Left ventricle myocardium superior (tissue), 1 donor: ENCODE measurements around the gene PXMP4. TPM values are rescaled to one million over a fixed set of nuclear protein-coding genes. Genes with fewer than 3 reads are reported as not detected.
"Not testable (repeated sequence)": the region's sequence is repeated elsewhere in the genome, so short reads cannot be mapped to it uniquely, and the experiment has no call there.

Experiments used
- ATAC-seq: fragments of 200-7000 bp; cut with Tn5 transposase; one replicate; pipeline ENCODE4 v1.9.1; 2020; ENCODE audit warnings: mild to moderate bottlenecking, moderate library complexity
- DNase-seq: peaks from one replicate; pipeline ENCODE4 v3.0.0-alpha.2; 2020
- intact Hi-C: fragments of 100-400 bp; cut with micrococcal nuclease; formaldehyde crosslinking; loops from one replicate; pipeline ENCODE4 v1.11.0; 2022
- long read RNA-seq: library from polyadenylated mRNA; unstranded; transcript quantifications from one replicate; pipeline ENCODE4 v2.0.0, GENCODE V29; 2021
- total RNA-seq: library from RNA; stranded (reverse); fragmentation: NEBNext Ultra II Directional; extraction: Animal tissue kit (Norgen Biotek cat#: 25700); gene quantifications from one replicate; pipeline ENCODE4 v1.2.1, GENCODE V29; 2021
- donor health status: DM: no; HTN: yes; CAD: no; lungs with severe emphysema.

PXMP4 gene, protein sequence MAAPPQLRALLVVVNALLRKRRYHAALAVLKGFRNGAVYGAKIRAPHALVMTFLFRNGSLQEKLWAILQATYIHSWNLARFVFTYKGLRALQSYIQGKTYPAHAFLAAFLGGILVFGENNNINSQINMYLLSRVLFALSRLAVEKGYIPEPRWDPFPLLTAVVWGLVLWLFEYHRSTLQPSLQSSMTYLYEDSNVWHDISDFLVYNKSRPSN
- total RNA-seq = 13.5 TPM
- long read RNA-seq, full-length matches to known transcripts = 13 of 18 reads
- long read RNA-seq, partial matches to known transcripts = 0 of 18 reads
- long read RNA-seq, other reads (novel, unspliced or antisense) = 5 of 18 reads

DNA sequence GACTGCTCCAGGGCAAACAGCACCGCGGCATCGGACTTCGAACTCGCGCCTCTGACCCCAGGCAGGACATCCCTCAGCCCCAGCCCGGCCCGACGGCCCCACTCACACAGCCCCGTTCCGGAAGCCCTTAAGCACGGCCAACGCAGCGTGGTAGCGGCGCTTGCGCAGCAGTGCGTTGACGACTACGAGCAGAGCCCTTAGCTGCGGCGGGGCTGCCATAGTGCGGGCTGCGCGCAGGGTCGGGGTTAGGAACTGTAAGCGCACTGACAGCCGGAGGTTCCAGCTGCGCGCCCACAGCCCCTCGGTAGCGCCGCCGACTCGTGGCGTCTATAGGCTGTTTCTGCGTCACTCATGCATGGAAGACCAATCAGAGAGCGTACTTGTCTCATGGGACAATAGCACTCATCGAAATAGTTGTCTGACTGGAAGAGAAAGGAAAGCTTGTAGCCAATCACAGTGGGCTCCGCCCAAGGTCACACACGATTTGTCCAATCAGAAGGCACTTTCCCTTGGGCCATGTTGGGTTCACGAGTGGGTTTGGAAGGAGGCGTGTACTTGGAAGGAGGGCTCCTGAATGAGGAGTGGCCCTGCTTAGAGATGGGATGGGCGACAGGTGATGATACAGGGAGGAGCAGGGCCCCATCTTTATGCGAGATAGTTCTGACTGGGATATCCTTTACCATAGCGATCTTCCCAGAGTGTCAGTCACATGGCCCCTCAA is at the start of gene PXMP4:
Gene PXMP4 (minus strand): TSS at position 322 of the 721 bp plus-strand sequence. CDS start 103 bp downstream, at position 219.
- peak; percentile 90 for DNase-seq
- peak; percentile 100 for ATAC-seq
- intact Hi-C loops = no loop called here

DNA sequence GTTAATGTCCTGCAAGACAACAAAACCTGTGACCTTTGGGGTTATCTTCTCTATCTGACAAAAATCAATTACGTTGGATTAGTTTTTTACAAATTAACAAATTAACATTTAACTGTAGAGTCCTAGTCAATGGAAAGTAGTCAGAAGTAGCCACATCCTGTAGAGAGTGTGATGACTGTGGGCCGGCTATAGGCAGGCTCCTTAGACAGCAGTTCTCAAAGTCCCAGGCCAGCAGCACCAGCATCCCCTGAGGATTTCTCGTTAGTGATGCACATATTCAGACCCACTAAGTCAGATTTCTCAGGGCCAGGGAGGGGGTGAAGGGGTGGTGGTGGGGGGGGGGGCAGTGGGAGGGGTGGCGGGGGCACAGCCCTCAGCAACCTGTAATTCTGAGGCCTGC is 48.9 kb upstream of the PXMP4 start:
- DNase-seq = no peak
- intact Hi-C loops = no loop called here

DNA sequence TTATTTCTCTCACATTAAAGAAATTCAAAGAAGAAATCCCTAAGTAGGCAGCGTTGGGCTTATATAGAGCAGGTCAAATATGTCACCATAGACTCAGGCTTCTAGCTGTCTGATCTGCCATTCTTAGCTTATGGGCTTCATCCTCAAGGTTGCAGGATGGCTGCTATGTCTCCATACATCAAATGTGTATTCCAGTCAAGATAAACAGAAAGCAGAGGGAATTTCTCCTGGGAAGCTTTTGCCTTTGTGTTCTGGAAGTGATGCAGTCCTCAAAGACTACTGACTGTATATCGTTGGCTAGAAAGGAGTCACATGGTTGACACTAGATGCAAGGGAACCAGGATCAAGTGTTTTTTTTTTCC is 47.6 kb upstream of the PXMP4 start:
- intact Hi-C loops = no loop called here
- DNase-seq (no peak), ATAC-seq (no peak)

More for the DNA sequence above, 48.9 kb upstream of the PXMP4 start:
- ATAC-seq = no peak

DNA sequence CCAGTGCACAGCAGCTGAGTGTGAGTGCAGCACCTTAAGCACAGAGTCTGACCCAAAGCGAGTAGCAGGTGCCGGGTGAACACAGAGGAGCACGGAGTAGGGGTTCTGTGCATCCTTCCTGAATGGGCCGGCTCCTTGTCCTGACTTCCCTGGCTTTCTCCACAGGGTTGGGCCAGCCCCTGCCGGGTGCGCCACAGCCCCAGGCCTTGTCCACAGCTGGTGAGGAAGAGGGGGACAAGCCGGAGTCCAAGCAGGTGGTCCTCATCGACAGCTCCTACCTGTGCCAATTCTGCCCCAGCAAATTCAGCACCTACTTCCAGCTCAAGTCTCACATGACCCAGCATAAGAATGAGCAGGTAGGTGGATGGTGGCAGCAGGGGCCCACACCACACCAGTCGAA is 46.6 kb upstream of the PXMP4 start:
- DNase-seq (no peak), ATAC-seq (no peak)
- intact Hi-C loops = no loop called here

DNA sequence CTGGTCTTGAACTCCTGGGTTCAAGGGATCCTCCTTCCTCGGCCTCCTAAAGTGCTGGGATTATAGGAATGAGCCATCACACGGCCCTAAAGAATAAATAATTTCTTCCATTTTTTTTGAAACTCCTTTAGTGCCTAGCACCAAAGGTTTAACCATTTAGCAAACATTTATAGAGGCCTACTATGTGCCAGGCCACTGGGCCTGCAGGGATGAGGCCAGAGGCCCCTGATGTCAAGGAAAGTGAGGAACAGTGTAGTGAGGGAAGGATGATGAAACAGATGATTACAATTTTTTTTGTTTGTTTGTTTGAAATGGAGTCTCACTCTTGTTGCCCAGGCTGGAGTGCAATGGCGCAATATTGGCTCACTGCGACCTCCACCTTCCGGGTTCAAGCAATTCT is 45.5 kb upstream of the PXMP4 start:
- DNase-seq (no peak), ATAC-seq (no peak)
- intact Hi-C loops = no loop called here

DNA sequence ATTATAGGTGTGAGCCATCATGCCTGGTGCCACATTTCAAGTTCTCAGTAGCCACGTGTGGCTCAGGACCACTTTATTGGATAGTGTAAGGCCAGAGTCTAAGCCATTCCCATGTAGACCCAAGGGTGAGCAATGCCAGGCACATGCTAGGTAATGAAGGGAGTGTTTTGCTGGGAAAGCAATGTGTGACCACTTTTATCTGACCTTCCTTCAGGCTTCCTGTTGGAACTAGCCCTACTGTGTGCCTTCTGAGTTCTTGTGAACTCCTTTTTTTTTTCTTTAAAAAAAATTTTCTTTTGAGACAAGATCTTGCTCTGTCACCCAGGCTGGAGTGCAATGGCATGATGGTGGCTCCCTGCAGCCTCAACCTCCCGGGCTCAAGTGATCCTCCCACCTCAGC is 45.0 kb upstream of the PXMP4 start:
- DNase-seq (no peak), ATAC-seq (no peak)
- intact Hi-C loops = no loop called here

DNA sequence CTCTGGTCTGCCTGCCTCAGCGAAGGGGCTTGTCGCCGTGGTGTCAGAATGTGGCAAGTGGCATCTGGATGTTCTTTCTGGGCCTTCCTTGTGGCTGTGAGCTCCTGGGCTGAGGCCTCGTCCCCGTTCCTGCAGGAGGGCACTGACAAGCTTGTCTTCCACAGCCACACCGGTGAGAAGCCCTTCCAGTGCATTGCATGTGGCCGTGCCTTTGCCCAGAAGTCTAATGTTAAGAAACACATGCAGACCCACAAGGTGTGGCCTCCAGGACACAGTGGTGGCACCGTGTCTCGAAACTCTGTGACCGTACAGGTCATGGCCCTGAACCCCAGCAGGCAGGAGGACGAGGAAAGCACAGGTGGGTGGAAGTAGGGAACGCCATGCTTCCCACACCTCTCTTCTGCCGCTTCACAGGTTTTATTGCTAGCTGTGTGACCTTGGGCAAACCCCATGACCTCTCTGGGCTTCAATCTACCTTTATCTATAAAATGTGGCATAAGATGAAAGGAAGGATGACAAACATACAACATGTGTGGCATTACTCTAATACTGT is 41.7 kb upstream of the PXMP4 start:
- DNase-seq (no peak), ATAC-seq (no peak)
- intact Hi-C loops = no loop called here

DNA sequence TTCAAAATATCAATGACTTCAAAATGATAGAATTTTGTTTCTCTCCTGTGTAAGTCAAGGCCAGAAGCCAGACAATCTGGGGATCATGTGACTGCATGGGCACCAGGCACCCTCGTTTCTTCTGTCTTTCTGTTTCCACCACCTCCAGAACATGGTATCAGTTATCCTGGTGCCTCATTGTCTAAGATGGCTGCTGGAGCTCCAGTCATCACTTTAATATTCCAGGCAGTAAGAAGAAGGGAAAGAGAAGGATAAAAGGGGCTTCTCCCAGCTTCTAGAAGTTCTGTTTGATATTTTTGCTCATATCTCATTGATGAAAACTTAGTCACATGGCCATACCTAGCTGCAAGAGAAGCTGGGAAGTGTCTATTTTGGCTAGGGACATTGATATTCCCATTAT is 37.3 kb upstream of the PXMP4 start:
- DNase-seq (no peak), ATAC-seq (no peak)
- intact Hi-C loops = no loop called here

DNA sequence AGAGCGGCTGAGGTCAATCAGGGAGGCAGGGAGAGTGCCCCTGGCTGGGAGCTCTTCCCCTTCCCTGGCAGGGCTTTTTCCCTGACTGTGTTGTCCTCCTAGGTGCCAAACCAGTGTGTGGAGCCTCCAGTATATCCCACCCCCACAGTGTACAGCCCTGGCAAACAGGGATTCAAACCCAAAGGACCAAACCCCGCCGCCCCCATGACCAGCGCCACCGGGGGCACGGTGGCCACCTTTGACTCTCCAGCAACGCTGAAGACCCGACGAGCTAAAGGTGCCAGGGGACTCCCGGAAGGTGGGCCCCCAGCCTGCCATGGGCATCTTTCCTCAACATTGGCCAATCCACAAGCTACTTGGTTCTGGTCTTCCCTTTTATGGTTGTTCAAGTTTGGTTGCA is 36.9 kb upstream of the PXMP4 start:
- no peak for DNase-seq
- ATAC-seq = no peak
- intact Hi-C loops = no loop called here

DNA sequence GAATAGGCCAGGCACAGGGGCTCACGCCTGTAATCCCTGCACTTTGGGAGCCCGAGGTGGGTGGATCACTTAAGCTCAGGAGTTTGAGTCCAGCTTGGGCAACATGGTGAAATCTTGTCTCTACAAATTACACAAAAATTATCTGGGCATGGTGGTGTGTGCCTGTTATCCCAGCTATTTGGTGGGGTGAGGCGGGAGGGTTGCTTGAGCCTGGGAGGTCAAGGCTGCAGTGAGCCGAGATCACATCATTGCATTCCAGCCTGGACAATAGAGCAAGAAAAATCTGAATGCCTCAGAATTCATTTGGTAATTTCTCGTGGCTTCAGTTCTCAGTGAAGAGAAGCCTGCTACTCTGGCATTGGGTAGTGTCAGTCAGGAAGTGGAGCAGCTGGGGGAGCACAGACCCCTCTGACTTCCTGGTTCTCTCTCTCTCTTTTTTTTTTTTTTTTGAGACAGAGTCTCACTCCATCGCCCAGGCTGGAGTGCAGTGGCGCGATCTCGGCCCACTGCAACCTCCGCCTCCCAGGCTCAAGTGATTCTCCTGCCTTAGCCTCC is 35.9 kb upstream of the PXMP4 start:
- DNase-seq, ATAC-seq, intact Hi-C loops: not testable (repeated sequence)

DNA sequence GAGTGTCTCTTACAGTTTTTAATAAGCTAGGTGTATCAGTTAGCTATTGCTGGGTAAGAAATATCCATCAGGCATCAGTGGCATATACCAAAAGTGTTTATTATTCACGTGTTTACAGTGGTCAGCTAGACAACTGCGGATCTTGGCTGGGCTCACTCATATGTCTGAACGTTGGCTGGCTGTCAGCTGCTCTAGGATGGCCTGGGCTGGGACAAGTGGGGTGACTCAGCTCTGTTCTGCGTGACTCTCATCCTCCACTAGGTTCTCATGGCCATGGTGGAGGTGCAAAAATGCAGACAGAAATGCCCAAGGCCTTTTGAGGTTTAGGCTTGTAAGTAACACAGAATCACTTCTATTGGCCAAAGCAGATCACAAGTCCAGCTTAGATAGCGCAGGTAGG is 33.7 kb upstream of the PXMP4 start:
- DNase-seq (no peak), ATAC-seq (no peak)
- intact Hi-C loops = no loop called here

DNA sequence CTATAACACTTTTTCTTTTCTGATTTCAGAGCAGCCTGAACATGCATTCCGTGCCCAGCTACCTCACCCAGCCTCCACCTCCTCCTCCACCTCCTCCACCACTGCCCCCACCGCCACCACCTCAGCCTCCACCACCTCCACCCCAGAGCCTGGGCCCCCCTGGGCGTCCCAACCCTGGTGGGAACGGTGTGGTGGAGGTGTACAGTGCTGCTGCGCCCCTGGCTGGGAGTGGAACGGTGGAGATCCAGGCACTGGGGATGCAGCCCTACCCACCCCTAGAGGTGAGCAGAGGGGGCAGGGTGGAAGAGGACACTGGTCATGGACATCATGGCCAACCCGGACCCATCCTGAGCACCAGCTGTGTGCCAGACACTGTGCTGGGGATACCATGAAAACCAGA is 33.0 kb upstream of the PXMP4 start:
- DNase-seq = no peak
- intact Hi-C loops = no loop called here
- ATAC-seq = no peak

DNA sequence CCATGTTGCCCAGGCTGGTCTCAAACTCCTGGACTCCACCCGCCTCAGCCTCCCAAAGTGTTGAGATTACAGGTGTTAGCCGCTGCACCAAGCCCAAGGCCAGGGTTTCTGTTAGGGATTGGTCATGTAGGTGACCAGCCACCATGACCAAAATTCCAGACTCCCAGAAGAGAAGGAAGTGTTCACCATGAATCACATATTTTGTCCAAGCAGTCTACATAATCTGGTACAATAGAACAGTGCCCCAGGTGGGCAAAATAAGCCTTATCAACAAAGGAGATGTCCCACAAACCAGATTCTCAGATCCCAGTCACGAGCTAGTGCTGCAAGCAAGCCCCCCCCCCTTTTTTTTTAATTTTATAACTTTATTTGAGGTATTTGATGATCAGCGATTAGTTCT is 31.7 kb upstream of the PXMP4 start:
- intact Hi-C loops = no loop called here
- no peak for ATAC-seq
- DNase-seq = no peak

DNA sequence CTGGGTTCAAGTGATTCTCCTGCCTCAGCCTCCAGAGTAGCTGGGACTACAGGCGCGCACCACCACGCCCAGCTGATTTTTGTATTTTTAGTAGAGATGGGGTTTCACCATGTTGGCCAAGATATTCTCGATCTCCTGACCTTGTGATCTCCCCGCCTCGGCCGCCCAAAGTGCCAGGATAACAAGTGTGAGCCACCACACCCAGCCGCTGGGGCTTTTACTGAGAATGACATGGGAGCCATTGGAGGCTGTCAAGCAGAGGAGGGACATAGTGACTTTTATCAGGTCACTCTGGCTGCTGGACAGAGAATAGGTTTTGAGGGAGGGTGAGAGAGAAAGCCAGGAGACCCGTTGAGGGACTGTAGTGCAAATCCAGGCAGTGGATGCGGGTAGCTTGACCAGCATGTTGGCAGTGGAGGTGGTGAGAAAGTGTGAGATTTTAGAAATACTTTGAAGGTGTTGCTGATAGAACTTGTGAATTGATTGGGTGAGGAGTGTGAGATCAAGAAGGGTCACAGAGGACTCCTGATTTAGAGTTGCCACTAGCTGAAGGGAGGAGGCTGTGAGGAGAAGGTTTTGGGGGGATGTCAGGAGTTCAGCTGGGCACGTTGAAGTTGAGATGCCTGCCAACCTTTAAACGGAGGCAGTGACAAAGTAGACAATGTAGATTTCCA is 26.4 kb upstream of the PXMP4 start:
- no peak for ATAC-seq
- intact Hi-C loops = no loop called here
- DNase-seq = no peak

DNA sequence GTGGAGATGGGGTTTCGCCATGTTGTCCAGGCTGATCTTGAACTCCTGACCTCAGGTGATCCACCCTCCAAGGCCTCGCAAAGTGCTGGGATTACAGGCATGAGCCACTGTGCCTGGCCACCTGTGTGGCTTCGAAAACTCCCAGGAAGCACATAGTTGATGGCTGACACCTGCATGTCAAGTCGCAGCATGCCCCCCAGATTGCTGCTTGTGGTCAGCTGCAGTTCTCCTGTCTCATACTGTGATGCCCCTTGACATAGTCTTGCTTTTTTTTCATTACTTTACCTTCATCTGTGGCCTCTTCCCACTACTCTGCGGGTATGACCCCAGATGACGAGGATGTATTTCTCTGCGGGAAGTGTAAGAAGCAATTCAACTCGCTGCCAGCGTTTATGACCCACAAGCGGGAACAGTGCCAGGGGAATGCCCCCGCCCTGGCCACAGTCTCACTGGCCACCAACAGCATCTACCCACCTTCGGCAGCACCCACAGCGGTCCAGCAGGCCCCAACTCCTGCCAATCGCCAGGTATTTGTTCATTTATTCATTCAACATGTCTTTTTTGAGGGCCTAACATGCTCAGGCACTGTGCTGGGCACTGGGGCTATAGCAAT is 24.8 kb upstream of the PXMP4 start:
- no peak for ATAC-seq
- DNase-seq = no peak
- intact Hi-C loops = no loop called here

DNA sequence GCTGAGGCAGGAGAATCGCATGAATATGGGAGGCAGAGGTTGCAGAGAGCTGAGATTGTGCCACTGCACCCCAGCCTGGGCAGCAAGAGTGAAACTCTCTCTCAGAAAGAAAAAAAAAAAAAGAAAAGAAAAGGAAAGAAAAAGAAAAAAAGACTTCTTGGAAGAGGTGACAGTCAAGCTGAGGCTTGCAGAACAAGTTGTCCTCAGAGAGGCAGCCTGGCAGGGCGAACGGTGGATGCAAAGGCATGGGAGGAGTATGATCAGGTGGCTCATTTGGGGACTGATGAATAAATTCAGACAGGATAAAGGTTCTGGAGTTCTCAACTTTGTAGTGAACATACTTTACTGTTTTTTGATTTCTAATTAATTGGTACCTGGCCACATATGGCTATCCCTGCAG is 24.1 kb upstream of the PXMP4 start:
- DNase-seq (no peak), ATAC-seq (no peak)
- intact Hi-C loops = no loop called here

DNA sequence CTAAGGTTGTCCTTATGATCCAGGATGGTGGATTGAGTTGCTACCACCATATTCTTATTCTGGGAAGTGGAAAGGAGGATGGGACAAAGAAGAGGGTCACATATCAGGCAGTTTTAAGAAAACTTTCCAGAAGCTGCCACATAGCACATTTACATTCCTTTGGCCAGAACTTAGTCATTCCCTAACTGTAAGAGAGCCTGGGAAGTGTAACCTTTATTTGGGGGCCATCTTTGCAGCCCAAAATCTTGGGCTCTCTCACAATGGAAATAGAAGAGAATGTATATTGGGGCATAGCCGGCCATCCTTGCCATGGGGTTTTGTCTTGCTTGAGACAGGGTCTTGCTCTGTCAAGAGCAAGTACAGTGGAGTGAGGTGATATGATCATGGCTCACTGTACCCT is 20.1 kb upstream of the PXMP4 start:
- no peak for DNase-seq
- no peak for ATAC-seq
- intact Hi-C loops = no loop called here

DNA sequence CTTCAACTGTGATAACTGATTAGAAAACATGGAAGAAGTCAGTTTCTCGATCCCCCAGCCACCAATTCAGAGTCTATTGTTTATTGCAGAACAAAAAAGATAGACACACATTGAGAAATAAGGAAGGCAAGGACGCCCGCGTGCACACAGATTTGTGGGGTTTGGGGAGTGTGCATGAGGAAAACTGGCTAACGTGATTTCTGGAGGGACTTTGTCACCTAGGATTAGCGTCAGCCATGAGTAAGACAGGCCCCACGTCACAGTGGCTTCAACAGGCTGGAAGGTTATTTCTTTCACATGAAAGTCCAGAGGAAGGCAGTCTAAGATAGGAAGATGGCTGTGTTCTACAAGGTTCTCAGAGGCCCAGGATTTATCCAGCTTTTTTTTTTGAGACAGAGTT is 19.4 kb upstream of the PXMP4 start:
- intact Hi-C loops = no loop called here
- no peak for DNase-seq
- ATAC-seq = no peak

DNA sequence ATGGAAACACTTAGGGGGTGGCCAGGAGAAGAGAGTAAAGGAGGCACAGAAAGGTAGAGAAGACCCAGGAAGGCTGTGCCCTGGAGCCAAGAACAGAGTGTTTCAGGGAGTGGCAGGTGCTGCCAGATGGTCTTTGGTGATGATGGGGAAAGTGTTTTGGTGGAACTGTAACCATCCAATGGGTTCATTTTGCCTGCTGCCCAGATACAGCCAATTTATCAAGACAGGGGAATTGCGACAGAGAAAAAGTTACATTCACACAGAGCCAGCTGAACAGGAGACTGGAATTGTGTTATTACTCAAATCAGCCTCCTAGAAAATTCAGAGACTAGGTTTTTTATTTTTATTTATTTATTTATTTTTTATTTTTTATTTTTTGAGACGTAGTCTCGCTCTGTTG is 16.9 kb upstream of the PXMP4 start:
- DNase-seq = no peak
- intact Hi-C loops = no loop called here
- ATAC-seq = no peak
